GM19043 (cell line): Measurements from ENCODE around the gene ZNF700.
"Not testable (repeated sequence)": the region's sequence is repeated elsewhere in the genome, so short reads cannot be mapped to it uniquely, and the experiment has no call there.

Experiments
- ATAC-seq: cut with Tn5 transposase; IDR thresholded peaks from one replicate; pipeline ENCODE4 v1.9.1; 2021; ENCODE audit warnings: low read depth; ENCODE audit not compliant: unreplicated experiment

ZNF700 gene

GRCh38 chr19:11984986-11985385, 60.1 kb downstream of the ZNF700 start:
- ATAC-seq, result no peak

GRCh38 chr19:11986754-11987153, 61.8 kb downstream of the ZNF700 start:
- no peak for ATAC-seq

- peak; percentile 82 for ATAC-seq
Measured at GRCh38 chr19:11987405-11988281, 62.7 kb downstream of the ZNF700 start.

GRCh38 chr19:11989112-11989456, 64.2 kb downstream of the ZNF700 start:
- no peak for ATAC-seq

GRCh38 chr19:11991921-11992320, 67.0 kb downstream of the ZNF700 start:
- ATAC-seq, result not testable (repeated sequence)

- ATAC-seq, result no peak
Measured at GRCh38 chr19:11995174-11995573, 70.3 kb downstream of the ZNF700 start.
